GM23338 (cell line): ENCODE results near the gene TMEM11. TPM values are rescaled to one million over a fixed set of nuclear protein-coding genes. Genes with fewer than 3 reads are reported as not detected.

Source experiments
- ATAC-seq: fragments of 200-7000 bp; cut with Tn5 transposase; 3 replicates; pipeline ENCODE4 v1.9.1; 2020
- DNase-seq: peaks from one replicate; pipeline ENCODE4 v3.0.0-alpha.2; 2015; ENCODE audit warnings: low spot score
- H2AFZ ChIP-seq: fragments of 200-600 bp; sonication (generic); 2 replicates; pipeline ENCODE4 v1.8.0; 2016; ENCODE audit warnings: antibody characterized with exemption, mild to moderate bottlenecking, moderate library complexity
- H3F3A ChIP-seq: fragments of 200-600 bp; sonication (generic); replicated peaks from 2 replicates; pipeline ENCODE4 v1.8.0; 2017; ENCODE audit warnings: antibody characterized with exemption, mixed run types, low read depth
- H3K27ac ChIP-seq: fragments of 200-600 bp; sonication (generic); 2 replicates; pipeline ENCODE4 v1.6.1; 2016; ENCODE audit warnings: low read depth
- H3K27me3 ChIP-seq: fragments of 200-600 bp; sonication (generic); 2 replicates; pipeline ENCODE4 v1.8.0; 2016; ENCODE audit warnings: mild to moderate bottlenecking, mixed run types, moderate library complexity; ENCODE audit not compliant: insufficient read depth
- H3K36me3 ChIP-seq: fragments of 200-600 bp; sonication (generic); 2 replicates; pipeline ENCODE4 v1.8.0; 2016; ENCODE audit warnings: mild to moderate bottlenecking; ENCODE audit not compliant: insufficient read depth
- H3K4me1 ChIP-seq: fragments of 200-600 bp; sonication (generic); 2 replicates; pipeline ENCODE4 v1.8.0; 2016; ENCODE audit warnings: mild to moderate bottlenecking, moderate library complexity; ENCODE audit not compliant: insufficient read depth
- H3K4me2 ChIP-seq: fragments of 200-600 bp; sonication (generic); 2 replicates; pipeline ENCODE4 v1.7.1; 2017; ENCODE audit warnings: mixed run types
- H3K4me3 ChIP-seq: fragments of 200-600 bp; sonication (generic); 2 replicates; pipeline ENCODE4 v1.6.1; 2016; ENCODE audit warnings: mixed run types
- H3K79me2 ChIP-seq: fragments of 200-600 bp; sonication (generic); replicated peaks from 2 replicates; pipeline ENCODE4 v1.8.0; 2017; ENCODE audit warnings: mild to moderate bottlenecking; ENCODE audit not compliant: insufficient read depth
- H3K9me2 ChIP-seq: fragments of 200-600 bp; sonication (generic); 2 replicates; pipeline ENCODE4 v1.8.0; 2017; ENCODE audit not compliant: insufficient read depth
- H4K20me1 ChIP-seq: fragments of 200-600 bp; sonication (generic); replicated peaks from 2 replicates; pipeline ENCODE4 v1.8.0; 2017; ENCODE audit warnings: mild to moderate bottlenecking; ENCODE audit not compliant: insufficient read depth
- H3K27ac Mint-ChIP-seq: 2 replicates; pipeline ENCODE4 v1.8.0; 2020; ENCODE audit warnings: inconsistent platforms, mild to moderate bottlenecking, moderate library complexity, mixed read lengths
- H3K27me3 Mint-ChIP-seq: 3 replicates; pipeline ENCODE4 v1.8.0; 2022; ENCODE audit warnings: low read depth, mild to moderate bottlenecking, moderate library complexity, mixed read lengths, inconsistent platforms; ENCODE audit not compliant: insufficient read depth, poor library complexity
- H3K36me3 Mint-ChIP-seq: 3 replicates; pipeline ENCODE4 v1.8.0; 2021; ENCODE audit warnings: low read depth, mild to moderate bottlenecking, inconsistent platforms, moderate library complexity, mixed read lengths
- H3K4me1 Mint-ChIP-seq: 3 replicates; pipeline ENCODE4 v1.8.0; 2020; ENCODE audit warnings: mild to moderate bottlenecking, inconsistent platforms, mixed read lengths
- H3K4me3 Mint-ChIP-seq: 3 replicates; pipeline ENCODE4 v1.8.0; 2021; ENCODE audit warnings: moderate library complexity, mild to moderate bottlenecking, inconsistent platforms, mixed read lengths
- H3K9me3 Mint-ChIP-seq: 3 replicates; pipeline ENCODE4 v1.8.0; 2020; ENCODE audit warnings: moderate library complexity, mild to moderate bottlenecking, inconsistent platforms, mixed read lengths
- CREB1 ChIP-seq: fragments of 250-450 bp; sonication (Bioruptor Pico); IDR thresholded peaks from 2 replicates; pipeline ENCODE4 v1.5.0; 2020; ENCODE audit warnings: low read depth, mild to moderate bottlenecking, moderate library complexity
- ETS1 ChIP-seq: IDR thresholded peaks from 2 replicates; pipeline ENCODE4 v1.6.1; 2016; ENCODE audit warnings: antibody characterized with exemption
- EZH2 ChIP-seq: fragments of 200-600 bp; sonication (generic); IDR thresholded peaks from one replicate; pipeline ENCODE4 v1.8.0; 2017; ENCODE audit warnings: antibody characterized with exemption, mild to moderate bottlenecking, low read depth; ENCODE audit not compliant: unreplicated experiment
- JUNB ChIP-seq: IDR thresholded peaks from one replicate; pipeline ENCODE4 v1.6.1; 2016; ENCODE audit warnings: antibody characterized with exemption; ENCODE audit not compliant: unreplicated experiment
- POLR2AphosphoS5 ChIP-seq: IDR thresholded peaks from 2 replicates; pipeline ENCODE4 v1.6.1; 2016; ENCODE audit warnings: antibody characterized with exemption, low read depth
- ZNF331 ChIP-seq: fragments of 250-450 bp; sonication (Bioruptor Pico); IDR thresholded peaks from 2 replicates; pipeline ENCODE4 v1.5.0; 2020; ENCODE audit warnings: low read depth, mild to moderate bottlenecking, moderate library complexity
- ZNF462 ChIP-seq: fragments of 250-450 bp; sonication (Bioruptor Pico); IDR thresholded peaks from 2 replicates; pipeline ENCODE4 v1.5.0; 2020; ENCODE audit warnings: mild to moderate bottlenecking, moderate library complexity
- polyA plus RNA-seq: library from polyadenylated mRNA; unstranded; fragments of >200 nt; fragmentation: Nextera tagmentation; extraction: Ambion mirVana; gene quantifications from 2 replicates; pipeline ENCODE4 v1.2.1, GENCODE V29; 2016
- total RNA-seq: library from RNA; depleted of rRNA; stranded (reverse); fragments of >200 nt; shearing (Covaris generic); gene quantifications from 2 replicates; pipeline ENCODE4 v1.2.3, GENCODE V29; 2014
- TF ChIP-seq, protein P1 (sequence below), 2 experiments: fragments of 200-600 bp in 1 of 2; sonication (generic) in 1 of 2; conservative IDR thresholded peaks; 2 replicates each; pipeline versions ENCODE4 v1.5.1 to v1.6.1; 2016 to 2017; ENCODE audit warnings: antibody characterized with exemption in 2 of 2, low read depth in 2 of 2, mild to moderate bottlenecking in 2 of 2, moderate library complexity in 1 of 2

The TMEM11 gene
- total and polyA plus RNA-seq, 2 experiments from 2014 or later: 38.5 to 90.2 TPM

DNA sequence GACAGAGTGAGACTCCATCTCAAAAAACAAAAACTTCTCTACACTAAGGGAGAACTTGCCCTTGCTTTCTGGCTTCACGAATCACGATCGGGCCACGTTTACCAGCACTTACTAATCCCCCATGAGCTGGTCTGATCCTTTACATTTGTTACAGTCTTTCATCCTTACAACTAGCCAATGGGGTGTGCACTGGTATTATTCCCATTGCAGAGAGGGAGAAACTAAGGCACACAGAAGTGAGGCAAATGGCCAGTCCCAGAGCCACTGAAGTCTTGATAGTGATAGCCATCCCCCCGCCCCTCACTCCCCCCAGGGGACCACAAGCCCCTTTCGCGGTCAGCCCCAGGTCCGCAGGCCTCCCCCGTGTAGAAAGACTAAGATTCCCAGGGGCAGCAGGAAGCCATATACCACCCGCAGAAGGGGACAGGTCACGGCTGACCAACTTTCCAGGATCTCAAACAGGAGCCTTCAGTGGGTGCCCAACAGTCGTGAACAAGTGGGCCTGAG, 38.4 kb upstream of the TMEM11 start (continued):
- TF ChIP-seq ZNF462 (no peak), CREB1 (no peak)
- TF ChIP-seq, protein P1, sequence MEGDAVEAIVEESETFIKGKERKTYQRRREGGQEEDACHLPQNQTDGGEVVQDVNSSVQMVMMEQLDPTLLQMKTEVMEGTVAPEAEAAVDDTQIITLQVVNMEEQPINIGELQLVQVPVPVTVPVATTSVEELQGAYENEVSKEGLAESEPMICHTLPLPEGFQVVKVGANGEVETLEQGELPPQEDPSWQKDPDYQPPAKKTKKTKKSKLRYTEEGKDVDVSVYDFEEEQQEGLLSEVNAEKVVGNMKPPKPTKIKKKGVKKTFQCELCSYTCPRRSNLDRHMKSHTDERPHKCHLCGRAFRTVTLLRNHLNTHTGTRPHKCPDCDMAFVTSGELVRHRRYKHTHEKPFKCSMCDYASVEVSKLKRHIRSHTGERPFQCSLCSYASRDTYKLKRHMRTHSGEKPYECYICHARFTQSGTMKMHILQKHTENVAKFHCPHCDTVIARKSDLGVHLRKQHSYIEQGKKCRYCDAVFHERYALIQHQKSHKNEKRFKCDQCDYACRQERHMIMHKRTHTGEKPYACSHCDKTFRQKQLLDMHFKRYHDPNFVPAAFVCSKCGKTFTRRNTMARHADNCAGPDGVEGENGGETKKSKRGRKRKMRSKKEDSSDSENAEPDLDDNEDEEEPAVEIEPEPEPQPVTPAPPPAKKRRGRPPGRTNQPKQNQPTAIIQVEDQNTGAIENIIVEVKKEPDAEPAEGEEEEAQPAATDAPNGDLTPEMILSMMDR (conservative IDR thresholded peaks at IDR 0.05; ENCODE audit: low read depth in 2 of 2): no peak

DNA sequence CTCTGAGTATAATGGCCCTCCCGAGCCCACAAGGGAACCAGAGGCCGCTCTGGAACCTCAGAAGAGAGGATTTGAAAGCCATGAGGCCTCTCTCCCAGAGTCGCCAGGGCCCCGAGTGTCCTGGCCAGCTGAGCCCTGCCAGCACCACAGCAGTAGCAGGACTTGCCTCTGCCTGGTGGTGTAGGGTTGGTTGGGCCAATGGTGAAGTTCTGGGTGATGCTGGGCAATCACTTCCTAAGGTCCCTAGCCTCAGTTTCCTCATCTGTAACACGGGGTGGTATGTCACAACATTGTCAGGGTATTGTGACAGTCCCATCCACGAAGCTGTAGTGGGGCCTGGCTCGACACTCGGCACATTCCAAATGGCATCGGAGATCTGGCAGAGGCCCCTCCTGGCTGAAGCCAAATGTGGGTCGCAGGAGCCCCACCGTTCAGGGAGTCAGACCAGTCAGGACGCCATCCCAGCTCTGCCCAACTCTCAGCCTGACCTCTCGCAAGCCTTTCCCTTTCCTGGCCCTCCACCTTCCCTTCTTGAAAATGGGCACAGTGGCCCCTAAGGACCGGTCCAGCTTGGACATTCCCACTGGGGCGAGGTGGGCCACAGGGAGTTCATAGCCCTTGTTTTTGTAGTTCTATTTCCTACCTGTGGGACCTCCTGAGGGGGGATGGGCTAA, 37.5 kb upstream of the TMEM11 start:
- no peaks in the 10 kb centered on the region for H4K20me1 ChIP-seq
- no peaks in the 10 kb centered on the region for H3K36me3 Mint-ChIP-seq
- H3K9me3 Mint-ChIP-seq: peaks cover 2% of the 10 kb centered on the region; the same call in 2 of the 3 replicates
- TF ChIP-seq JUNB: no peak
- TF ChIP-seq, protein P1 (conservative IDR thresholded peaks at IDR 0.05; ENCODE audit: low read depth in 2 of 2): no peak
- no peak for TF ChIP-seq ETS1
- TF ChIP-seq ZNF331 (CRISPR knock-in tag): no peak
- TF ChIP-seq EZH2: no peak
- TF ChIP-seq POLR2AphosphoS5: no peak

More for the DNA sequence above, 37.5 kb upstream of the TMEM11 start:
- no peak overlapping the region for H3K27ac ChIP-seq
- no peak overlapping the region for H2AFZ ChIP-seq
- H3K36me3 ChIP-seq: no peaks in the 10 kb centered on the region
- peaks cover 5% of the 10 kb centered on the region; the same call in 1 of the 2 replicates for H3F3A ChIP-seq
- Mint-ChIP-seq H3K27ac (no peak overlapping the region), H3K27me3 (peaks cover 16% of the 10 kb centered on the region), H3K4me1 (peaks cover 2% of the 10 kb centered on the region; the same call in 1 of the 3 replicates), H3K4me3 (no peak overlapping the region; the same call in 2 of the 3 replicates)
- peaks cover 5% of the 10 kb centered on the region; the same call in 1 of the 2 replicates for H3K27me3 ChIP-seq
- H3K4me1 ChIP-seq: peaks cover 24% of the 10 kb centered on the region
- no peaks in the 10 kb centered on the region for H3K9me2 ChIP-seq
- no peak overlapping the region for H3K4me2 ChIP-seq
- DNase-seq: no peak
- no peak overlapping the region for H3K4me3 ChIP-seq
- H3K79me2 ChIP-seq: no peaks in the 10 kb centered on the region
- ATAC-seq: no peak
